Endothelial cell of umbilical vein (primary cell): ENCODE data around the gene SLC12A7.

Experiments used
- EZH2 ChIP-seq: IDR thresholded peaks from 2 replicates; pipeline ENCODE4 v1.6.1; 2012; ENCODE audit warnings: borderline replicate concordance, low read depth, mild to moderate bottlenecking, moderate library complexity, low read length, inconsistent platforms; ENCODE audit not compliant: severe bottlenecking
- FOS ChIP-seq: IDR thresholded peaks from 2 replicates; pipeline ENCODE4 v1.6.1; 2011; ENCODE audit warnings: mild to moderate bottlenecking, low read length, moderate library complexity, borderline replicate concordance; ENCODE audit not compliant: insufficient read depth
- GATA2 ChIP-seq: IDR thresholded peaks from 2 replicates; pipeline ENCODE4 v1.7.0; 2011; ENCODE audit warnings: low read depth, mild to moderate bottlenecking, moderate library complexity, mixed read lengths, low read length; ENCODE audit not compliant: insufficient read length, insufficient read depth
- POLR2A ChIP-seq: IDR thresholded peaks from 2 replicates; pipeline ENCODE4 v1.6.1; 2012; ENCODE audit warnings: low read depth, mild to moderate bottlenecking, control low read depth, low read length
- POLR2AphosphoS5 ChIP-seq: IDR thresholded peaks from 2 replicates; pipeline ENCODE4 v1.6.1; 2012; ENCODE audit warnings: low read depth, mild to moderate bottlenecking, control low read depth, low read length, moderate library complexity; ENCODE audit not compliant: insufficient read depth
- TF ChIP-seq, protein P1 (sequence below), 2 donors: IDR thresholded peaks; 1 replicate in 1 of 2; 2 replicates in 1 of 2; pipeline ENCODE4 v1.5.1; 2011; ENCODE audit warnings: low read length in 2 of 2, mild to moderate bottlenecking in 2 of 2, moderate library complexity in 2 of 2, control low read depth in 1 of 2, inconsistent platforms in 1 of 2, low read depth in 1 of 2; ENCODE audit not compliant: insufficient read depth in 1 of 2; ENCODE audit errors: extremely low read depth in 1 of 2
- TF ChIP-seq, protein P2 (sequence below): IDR thresholded peaks from 2 replicates; pipeline ENCODE4 v1.6.1; 2011; ENCODE audit not compliant: insufficient read depth, insufficient read length

DNA sequence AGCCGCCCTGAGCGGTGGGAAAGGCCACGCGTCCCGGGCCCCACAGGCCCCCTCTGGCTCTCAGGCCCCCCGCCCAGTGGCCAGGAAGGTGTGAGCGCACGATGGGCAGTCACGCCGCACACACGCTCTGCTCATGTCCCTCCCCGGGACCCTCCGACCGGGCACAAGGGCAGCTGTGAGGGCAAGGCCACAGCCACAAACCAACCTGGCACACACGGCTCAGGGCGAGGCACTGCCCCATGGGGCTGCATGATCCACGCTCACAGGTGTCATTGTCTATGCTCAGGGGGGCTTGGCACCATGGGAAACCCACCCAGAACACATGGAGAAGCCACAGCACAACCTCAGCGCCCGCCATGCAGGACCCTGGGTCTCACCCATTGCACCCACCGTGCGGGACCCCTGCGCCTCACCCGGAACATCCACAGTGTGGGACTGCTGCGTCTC lies 51.3 kb downstream of the SLC12A7 start:
- TF ChIP-seq, protein P1, sequence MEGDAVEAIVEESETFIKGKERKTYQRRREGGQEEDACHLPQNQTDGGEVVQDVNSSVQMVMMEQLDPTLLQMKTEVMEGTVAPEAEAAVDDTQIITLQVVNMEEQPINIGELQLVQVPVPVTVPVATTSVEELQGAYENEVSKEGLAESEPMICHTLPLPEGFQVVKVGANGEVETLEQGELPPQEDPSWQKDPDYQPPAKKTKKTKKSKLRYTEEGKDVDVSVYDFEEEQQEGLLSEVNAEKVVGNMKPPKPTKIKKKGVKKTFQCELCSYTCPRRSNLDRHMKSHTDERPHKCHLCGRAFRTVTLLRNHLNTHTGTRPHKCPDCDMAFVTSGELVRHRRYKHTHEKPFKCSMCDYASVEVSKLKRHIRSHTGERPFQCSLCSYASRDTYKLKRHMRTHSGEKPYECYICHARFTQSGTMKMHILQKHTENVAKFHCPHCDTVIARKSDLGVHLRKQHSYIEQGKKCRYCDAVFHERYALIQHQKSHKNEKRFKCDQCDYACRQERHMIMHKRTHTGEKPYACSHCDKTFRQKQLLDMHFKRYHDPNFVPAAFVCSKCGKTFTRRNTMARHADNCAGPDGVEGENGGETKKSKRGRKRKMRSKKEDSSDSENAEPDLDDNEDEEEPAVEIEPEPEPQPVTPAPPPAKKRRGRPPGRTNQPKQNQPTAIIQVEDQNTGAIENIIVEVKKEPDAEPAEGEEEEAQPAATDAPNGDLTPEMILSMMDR (IDR thresholded peaks at IDR 0.05; ENCODE audit: extremely low read depth in 1 of 2, insufficient read depth in 1 of 2, low read depth in 1 of 2, low read length in 2 of 2), result no peak
- TF ChIP-seq, protein P2, sequence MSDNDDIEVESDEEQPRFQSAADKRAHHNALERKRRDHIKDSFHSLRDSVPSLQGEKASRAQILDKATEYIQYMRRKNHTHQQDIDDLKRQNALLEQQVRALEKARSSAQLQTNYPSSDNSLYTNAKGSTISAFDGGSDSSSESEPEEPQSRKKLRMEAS, result no peak
- TF ChIP-seq POLR2AphosphoS5, result no peak
- no peak for TF ChIP-seq POLR2A
- TF ChIP-seq EZH2, result no peak
- no peak for TF ChIP-seq FOS
- no peak for TF ChIP-seq GATA2
